Astrocyte (in vitro differentiated cells and primary cell): ENCODE measurements around the gene PLLP. TPM values are rescaled to one million over a fixed set of nuclear protein-coding genes. Genes with fewer than 3 reads are reported as not detected.
A peak's percentile ranks its signal among the peaks of the same experiment; 100 is the strongest.

Experiments
- DNase-seq: peaks from one replicate; pipeline ENCODE4 v3.0.0-alpha.2; 2010; ENCODE audit warnings: low read depth
- FAIRE-seq: peaks from 2 replicates; lab custom pipeline; 2011; peaks lifted over from hg19 to GRCh38; lab: Jason Lieb, UNC
- H2AFZ ChIP-seq: 2 replicates; pipeline ENCODE4 v1.6.0; 2012; ENCODE audit warnings: low read depth, low read length, inconsistent platforms
- H3K27ac ChIP-seq: 2 replicates; pipeline ENCODE4 v1.5.1; 2011; ENCODE audit warnings: low read depth, low read length, inconsistent platforms
- H3K27me3 ChIP-seq: 2 replicates; pipeline ENCODE4 v1.6.0; 2011; ENCODE audit warnings: low read length, inconsistent platforms; ENCODE audit not compliant: insufficient read depth
- H3K36me3 ChIP-seq: 2 replicates; pipeline ENCODE4 v1.5.1; 2011; ENCODE audit warnings: low read length, inconsistent platforms; ENCODE audit not compliant: insufficient read depth
- H3K4me1 ChIP-seq: 2 replicates; pipeline ENCODE4 v1.5.1; 2011; ENCODE audit warnings: low read length, inconsistent platforms; ENCODE audit not compliant: insufficient read depth
- H3K4me2 ChIP-seq: 2 replicates; pipeline ENCODE4 v1.6.0; 2012; ENCODE audit warnings: low read length, inconsistent platforms
- H3K4me3 ChIP-seq: 2 replicates; pipeline ENCODE4 v1.5.1; 2011; ENCODE audit warnings: low read depth, mild to moderate bottlenecking, low read length, inconsistent platforms; ENCODE audit not compliant: insufficient read depth
- H3K79me2 ChIP-seq: 2 replicates; pipeline ENCODE4 v1.6.0; 2012; ENCODE audit warnings: mild to moderate bottlenecking, low read length, inconsistent platforms; ENCODE audit not compliant: insufficient read depth
- H3K9ac ChIP-seq: 2 replicates; pipeline ENCODE4 v1.6.0; 2012; ENCODE audit warnings: mild to moderate bottlenecking, low read length, inconsistent platforms
- H3K9me3 ChIP-seq: 2 replicates; pipeline ENCODE4 v1.5.1; 2012; ENCODE audit warnings: low read depth, mild to moderate bottlenecking, low read length, inconsistent platforms; ENCODE audit not compliant: insufficient read depth
- H4K20me1 ChIP-seq: 2 replicates; pipeline ENCODE4 v1.6.0; 2012; ENCODE audit warnings: low read length, inconsistent platforms; ENCODE audit not compliant: insufficient read depth
- H3K27ac Mint-ChIP-seq: one replicate; pipeline ENCODE4 v1.8.0; 2021; ENCODE audit warnings: mild to moderate bottlenecking, mixed read lengths; ENCODE audit not compliant: unreplicated experiment
- H3K27me3 Mint-ChIP-seq: one replicate; pipeline ENCODE4 v1.8.0; 2021; ENCODE audit warnings: low read depth, mixed read lengths; ENCODE audit not compliant: unreplicated experiment
- H3K36me3 Mint-ChIP-seq: one replicate; pipeline ENCODE4 v1.8.0; 2021; ENCODE audit warnings: low read depth, mixed read lengths; ENCODE audit not compliant: unreplicated experiment
- H3K4me1 Mint-ChIP-seq: one replicate; pipeline ENCODE4 v1.8.0; 2021; ENCODE audit warnings: low read depth, mixed read lengths; ENCODE audit not compliant: unreplicated experiment
- H3K4me3 Mint-ChIP-seq: one replicate; pipeline ENCODE4 v1.8.0; 2021; ENCODE audit warnings: mild to moderate bottlenecking, moderate library complexity, mixed read lengths; ENCODE audit not compliant: unreplicated experiment
- H3K9me3 Mint-ChIP-seq: one replicate; pipeline ENCODE4 v1.8.0; 2021; ENCODE audit warnings: mild to moderate bottlenecking, mixed read lengths; ENCODE audit not compliant: unreplicated experiment
- CTCF ChIP-seq: IDR thresholded peaks from 2 replicates; pipeline ENCODE4 v1.5.1; 2011; ENCODE audit warnings: low read depth, mild to moderate bottlenecking, inconsistent platforms, low read length, moderate library complexity; ENCODE audit not compliant: insufficient read depth
- EZH2 ChIP-seq: IDR thresholded peaks from 2 replicates; pipeline ENCODE4 v1.6.1; 2012; ENCODE audit warnings: mild to moderate bottlenecking, low read length, inconsistent platforms; ENCODE audit not compliant: insufficient read depth
- total RNA-seq: library from RNA; stranded (reverse); gene quantifications from 2 replicates; pipeline ENCODE4 v1.2.1, GENCODE V29; 2021

Gene PLLP
- total RNA-seq, 1 donor from 2014 or later = 0.93 TPM

DNA sequence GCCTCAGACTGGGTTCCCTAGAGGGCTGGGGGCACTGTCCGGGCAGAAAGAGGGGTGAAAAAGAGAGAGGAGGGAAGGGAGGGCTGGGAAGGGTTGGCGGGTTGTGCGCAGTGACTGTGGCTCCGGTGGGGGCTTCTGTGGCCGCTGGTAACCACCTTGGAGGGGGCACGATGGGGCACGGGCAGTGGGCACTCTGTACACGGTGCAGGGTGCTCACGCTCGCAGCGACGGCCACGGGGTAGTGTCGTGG lies 588 bp downstream of the PLLP start:
- H3K4me3 ChIP-seq = no peak overlapping the region
- no peaks in the 10 kb centered on the region for H3K79me2 ChIP-seq
- H3K4me1 ChIP-seq = peaks cover 4% of the 10 kb centered on the region
- peak overlapping the region; percentile 80 for H3K4me2 ChIP-seq
- no peaks in the 10 kb centered on the region for H3K9me3 ChIP-seq
- TF ChIP-seq EZH2 (peak; percentile 94), CTCF (no peak)
- Mint-ChIP-seq H3K36me3 (no peaks in the 10 kb centered on the region), H3K4me1 (no peaks in the 10 kb centered on the region), H3K4me3 (peak overlapping the region; percentile 67), H3K9me3 (no peaks in the 10 kb centered on the region), H3K27ac (no peak overlapping the region), H3K27me3 (peaks cover 44% of the 10 kb centered on the region)
- FAIRE-seq (no peak), DNase-seq (no peak)
- H2AFZ ChIP-seq = peak overlapping the region; percentile 53
- no peaks in the 10 kb centered on the region for H4K20me1 ChIP-seq
- H3K36me3 ChIP-seq = no peaks in the 10 kb centered on the region
- H3K9ac ChIP-seq = no peak overlapping the region
- peaks cover 45% of the 10 kb centered on the region for H3K27me3 ChIP-seq
- no peak overlapping the region for H3K27ac ChIP-seq

DNA sequence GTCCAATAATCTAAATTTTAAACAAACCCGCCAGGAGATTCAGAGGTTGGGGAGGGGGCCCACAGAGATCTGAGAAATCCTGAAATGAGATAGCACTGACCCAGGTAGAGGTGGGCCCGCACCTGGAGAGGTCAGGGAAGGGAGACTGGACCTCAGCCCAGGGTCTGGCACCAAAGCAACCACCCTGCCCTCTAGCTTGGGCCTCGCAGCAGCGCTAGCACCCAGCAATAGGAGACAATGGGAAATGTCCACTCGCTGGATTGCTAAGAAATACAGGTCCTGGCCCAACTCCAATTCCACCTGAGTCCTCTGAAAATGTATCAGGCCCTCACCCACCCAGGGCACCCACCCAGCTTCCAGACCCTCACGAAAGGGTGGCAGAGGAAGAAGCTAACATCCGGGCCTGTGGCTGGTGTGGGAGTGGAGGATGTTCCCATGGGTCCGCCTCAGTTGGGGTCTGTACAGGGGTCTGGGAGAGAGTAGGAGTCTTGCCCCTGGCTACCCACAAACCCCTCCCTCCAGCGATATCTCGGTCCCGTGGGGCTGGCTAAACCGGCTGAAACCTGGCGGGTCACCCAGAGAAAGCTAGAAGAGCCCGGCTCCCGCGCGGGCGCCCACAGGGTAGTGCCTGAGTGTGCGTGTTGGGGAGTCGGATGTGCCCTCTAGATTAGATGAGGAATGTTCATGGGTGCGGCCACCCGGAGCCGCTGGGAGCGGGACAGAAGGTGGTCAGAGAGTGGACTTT lies 1.1 kb downstream of the PLLP start:
- Mint-ChIP-seq H3K4me1 (peaks cover 4% of the 10 kb centered on the region), H3K36me3 (no peaks in the 10 kb centered on the region), H3K9me3 (no peaks in the 10 kb centered on the region), H3K27me3 (peaks cover 44% of the 10 kb centered on the region), H3K4me3 (peak overlapping the region; percentile 67), H3K27ac (no peak overlapping the region)
- no peaks in the 10 kb centered on the region for H3K9me3 ChIP-seq
- H3K27ac ChIP-seq = no peak overlapping the region
- H3K36me3 ChIP-seq = no peaks in the 10 kb centered on the region
- DNase-seq (no peak), FAIRE-seq (no peak)
- peaks cover 4% of the 10 kb centered on the region for H3K4me1 ChIP-seq
- H4K20me1 ChIP-seq = no peaks in the 10 kb centered on the region
- no peak overlapping the region for H2AFZ ChIP-seq
- no peaks in the 10 kb centered on the region for H3K79me2 ChIP-seq
- TF ChIP-seq EZH2 (no peak), CTCF (no peak)
- H3K4me2 ChIP-seq = no peak overlapping the region
- no peak overlapping the region for H3K4me3 ChIP-seq
- H3K27me3 ChIP-seq = peaks cover 45% of the 10 kb centered on the region
- no peak overlapping the region for H3K9ac ChIP-seq

- Histone ChIP-seq H3K4me2 (no peak overlapping the region), H3K36me3 (no peaks in the 10 kb centered on the region), H3K4me1 (peaks cover 7% of the 10 kb centered on the region), H3K27ac (no peak overlapping the region), H3K4me3 (no peak overlapping the region), H2AFZ (no peak overlapping the region), H4K20me1 (no peaks in the 10 kb centered on the region), H3K27me3 (peaks cover 45% of the 10 kb centered on the region), H3K9ac (no peak overlapping the region), H3K79me2 (no peaks in the 10 kb centered on the region), H3K9me3 (no peaks in the 10 kb centered on the region)
- no peak for FAIRE-seq
- DNase-seq = no peak
- Mint-ChIP-seq H3K27me3 (peaks cover 44% of the 10 kb centered on the region), H3K27ac (no peak overlapping the region), H3K4me1 (peaks cover 10% of the 10 kb centered on the region), H3K9me3 (no peaks in the 10 kb centered on the region), H3K36me3 (no peaks in the 10 kb centered on the region), H3K4me3 (peak overlapping the region; percentile 27)
- no peak for TF ChIP-seq EZH2
These were observed 1.8 kb downstream of the PLLP start for GRCh38 chr16:57282510-57283213.
